Measurements from ENCODE around the gene ACAD9.

GRCh38 chr3:128907706-128908445 is 28.5 kb downstream of the ACAD9 start:
- TF ChIP-seq, protein P1, sequence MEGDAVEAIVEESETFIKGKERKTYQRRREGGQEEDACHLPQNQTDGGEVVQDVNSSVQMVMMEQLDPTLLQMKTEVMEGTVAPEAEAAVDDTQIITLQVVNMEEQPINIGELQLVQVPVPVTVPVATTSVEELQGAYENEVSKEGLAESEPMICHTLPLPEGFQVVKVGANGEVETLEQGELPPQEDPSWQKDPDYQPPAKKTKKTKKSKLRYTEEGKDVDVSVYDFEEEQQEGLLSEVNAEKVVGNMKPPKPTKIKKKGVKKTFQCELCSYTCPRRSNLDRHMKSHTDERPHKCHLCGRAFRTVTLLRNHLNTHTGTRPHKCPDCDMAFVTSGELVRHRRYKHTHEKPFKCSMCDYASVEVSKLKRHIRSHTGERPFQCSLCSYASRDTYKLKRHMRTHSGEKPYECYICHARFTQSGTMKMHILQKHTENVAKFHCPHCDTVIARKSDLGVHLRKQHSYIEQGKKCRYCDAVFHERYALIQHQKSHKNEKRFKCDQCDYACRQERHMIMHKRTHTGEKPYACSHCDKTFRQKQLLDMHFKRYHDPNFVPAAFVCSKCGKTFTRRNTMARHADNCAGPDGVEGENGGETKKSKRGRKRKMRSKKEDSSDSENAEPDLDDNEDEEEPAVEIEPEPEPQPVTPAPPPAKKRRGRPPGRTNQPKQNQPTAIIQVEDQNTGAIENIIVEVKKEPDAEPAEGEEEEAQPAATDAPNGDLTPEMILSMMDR (conservative IDR thresholded peaks at IDR 0.05 in 1 of 2, IDR thresholded peaks at IDR 0.05 in 1 of 2; ENCODE audit: low read depth in 1 of 2, low read length in 2 of 2), result no peak
- TF ChIP-seq EZH2 (IDR thresholded peaks at IDR 0.05; ENCODE audit: low read length, missing control alignments), result no peak
